Keratinocyte (primary cell): ENCODE measurements around the gene OSBPL8.

Experiments
- EZH2 ChIP-seq: IDR thresholded peaks from one replicate; pipeline ENCODE4 v1.6.1; 2012; ENCODE audit warnings: inconsistent platforms, mild to moderate bottlenecking, low read length, moderate library complexity
- TF ChIP-seq, protein P1 (sequence below), 3 experiments: IDR thresholded peaks in 1 of 3; conservative IDR thresholded peaks in 1 of 3; optimal IDR thresholded peaks in 1 of 3; 2 replicates in 2 of 3; 3 replicates in 1 of 3; pipeline versions ENCODE3 to v1.5.1; 2011; ENCODE audit warnings: low read length in 3 of 3, mild to moderate bottlenecking in 3 of 3, moderate library complexity in 2 of 3, control low read depth in 1 of 3, inconsistent platforms in 1 of 3; ENCODE audit not compliant: insufficient read depth in 2 of 3; ENCODE audit errors: extremely low read depth in 1 of 3

- TF ChIP-seq, protein P1, sequence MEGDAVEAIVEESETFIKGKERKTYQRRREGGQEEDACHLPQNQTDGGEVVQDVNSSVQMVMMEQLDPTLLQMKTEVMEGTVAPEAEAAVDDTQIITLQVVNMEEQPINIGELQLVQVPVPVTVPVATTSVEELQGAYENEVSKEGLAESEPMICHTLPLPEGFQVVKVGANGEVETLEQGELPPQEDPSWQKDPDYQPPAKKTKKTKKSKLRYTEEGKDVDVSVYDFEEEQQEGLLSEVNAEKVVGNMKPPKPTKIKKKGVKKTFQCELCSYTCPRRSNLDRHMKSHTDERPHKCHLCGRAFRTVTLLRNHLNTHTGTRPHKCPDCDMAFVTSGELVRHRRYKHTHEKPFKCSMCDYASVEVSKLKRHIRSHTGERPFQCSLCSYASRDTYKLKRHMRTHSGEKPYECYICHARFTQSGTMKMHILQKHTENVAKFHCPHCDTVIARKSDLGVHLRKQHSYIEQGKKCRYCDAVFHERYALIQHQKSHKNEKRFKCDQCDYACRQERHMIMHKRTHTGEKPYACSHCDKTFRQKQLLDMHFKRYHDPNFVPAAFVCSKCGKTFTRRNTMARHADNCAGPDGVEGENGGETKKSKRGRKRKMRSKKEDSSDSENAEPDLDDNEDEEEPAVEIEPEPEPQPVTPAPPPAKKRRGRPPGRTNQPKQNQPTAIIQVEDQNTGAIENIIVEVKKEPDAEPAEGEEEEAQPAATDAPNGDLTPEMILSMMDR (optimal IDR thresholded peaks at IDR 0.05 in 1 of 3, IDR thresholded peaks at IDR 0.05 in 1 of 3, conservative IDR thresholded peaks at IDR 0.05 in 1 of 3; ENCODE audit: extremely low read depth in 1 of 3, insufficient read depth in 2 of 3, low read length in 3 of 3): no peak
- no peak for TF ChIP-seq EZH2
Observed at GRCh38 chr12:76555797-76556196, 3.8 kb downstream of the OSBPL8 start.
